Measurements from ENCODE around the gene VEGFA. TPM values are rescaled to one million over a fixed set of nuclear protein-coding genes. Genes with fewer than 3 reads are reported as not detected.

Gene VEGFA
- total and polyA plus RNA-seq, 2 of the 8 experiments (the other 6 are each of a cell fraction or from before 2014, with no cell fraction given) = 42.2 to 58.5 TPM

GRCh38 chr6:43779852-43780236 is 9.8 kb downstream of the VEGFA start (continued):
- TF ChIP-seq CBX8 (IDR thresholded peaks at IDR 0.05; ENCODE audit: borderline replicate concordance, low read depth, low read length) = no peak
